ENCODE measurements around the gene PMPCA. TPM values are rescaled to one million over a fixed set of nuclear protein-coding genes. Genes with fewer than 3 reads are reported as not detected.

The PMPCA gene
- total and polyA plus RNA-seq, 2 experiments from 2014 or later = 61.3 to 88.2 TPM

GRCh38 chr9:136444102-136444501 lies 33.6 kb downstream of the PMPCA start (continued):
- TF ChIP-seq CTCF (conservative IDR thresholded peaks at IDR 0.05; ENCODE audit: low read depth in 2 of 2) (no peak), STAT1 (IDR thresholded peaks at IDR 0.05; ENCODE audit: unreplicated experiment) (no peak), REST (IDR thresholded peaks at IDR 0.05; ENCODE audit: unreplicated experiment) (no peak), EZH2 (IDR thresholded peaks at IDR 0.05; ENCODE audit: low read depth, unreplicated experiment) (no peak), ZNF331 (CRISPR knock-in tag; IDR thresholded peaks at IDR 0.05; ENCODE audit: low read depth) (no peak), CREB1 (CRISPR knock-in tag; IDR thresholded peaks at IDR 0.05; ENCODE audit: low read depth) (no peak)

GRCh38 chr9:136445799-136446198 lies 35.3 kb downstream of the PMPCA start:
- Histone ChIP-seq H4K20me1 (replicated peaks; ENCODE audit: insufficient read depth) (peaks cover 6% of the 10 kb centered on the region), H3K79me2 (replicated peaks; ENCODE audit: insufficient read depth) (no peaks in the 10 kb centered on the region), H3K27me3 (ENCODE audit: insufficient read depth) (no peaks in the 10 kb centered on the region), H3K27ac (ENCODE audit: low read depth) (no peak overlapping the region), H3K36me3 (ENCODE audit: insufficient read depth) (peaks cover 38% of the 10 kb centered on the region), H3K4me1 (ENCODE audit: insufficient read depth) (no peaks in the 10 kb centered on the region), H2AFZ (no peak overlapping the region), H3K4me3 (no peak overlapping the region), H3K9me2 (ENCODE audit: insufficient read depth) (no peaks in the 10 kb centered on the region), H3F3A (replicated peaks; ENCODE audit: low read depth) (peaks cover 26% of the 10 kb centered on the region; the same call in 1 of the 2 replicates), H3K4me2 (no peak overlapping the region)
- Mint-ChIP-seq H3K9me3 (no peaks in the 10 kb centered on the region; the same call in 2 of the 3 replicates), H3K27ac (no peak overlapping the region), H3K36me3 (ENCODE audit: low read depth) (peaks cover 86% of the 10 kb centered on the region), H3K4me1 (no peaks in the 10 kb centered on the region; the same call in 2 of the 3 replicates), H3K27me3 (ENCODE audit: insufficient read depth, low read depth, poor library complexity) (peaks cover 2% of the 10 kb centered on the region), H3K4me3 (no peak overlapping the region)
- DNase-seq (ENCODE audit: low spot score) (no peak), ATAC-seq (no peak)
- TF ChIP-seq POLR2AphosphoS5 (IDR thresholded peaks at IDR 0.05; ENCODE audit: low read depth) (no peak), ETS1 (IDR thresholded peaks at IDR 0.05) (no peak), ZNF114 (CRISPR knock-in tag; IDR thresholded peaks at IDR 0.05) (no peak), CTCF (conservative IDR thresholded peaks at IDR 0.05; ENCODE audit: low read depth in 2 of 2) (no peak), ZNF331 (CRISPR knock-in tag; IDR thresholded peaks at IDR 0.05; ENCODE audit: low read depth) (no peak), CREB1 (CRISPR knock-in tag; IDR thresholded peaks at IDR 0.05; ENCODE audit: low read depth) (no peak), EZH2 (IDR thresholded peaks at IDR 0.05; ENCODE audit: low read depth, unreplicated experiment) (no peak), STAT1 (IDR thresholded peaks at IDR 0.05; ENCODE audit: unreplicated experiment) (no peak), JUNB (IDR thresholded peaks at IDR 0.05; ENCODE audit: unreplicated experiment) (no peak)

Measured in GM23338 (cell line).